CD8-positive, alpha-beta memory T cell (primary cell): ENCODE data around the gene HOXC11. TPM values are rescaled to one million over a fixed set of nuclear protein-coding genes. Genes with fewer than 3 reads are reported as not detected.

Experiments used
- CTCF ChIA-PET: fragments of 350-600 bp; sonication (Branson Sonifier 250); formaldehyde crosslinking; loops from one replicate; lab custom pipeline; 2021; ENCODE audit warnings: antibody characterized with exemption; lab: Charles Lee
- POLR2A ChIA-PET: fragments of 350-600 bp; sonication (Branson Sonifier 250); formaldehyde crosslinking; loops from one replicate; lab custom pipeline; 2021; ENCODE audit warnings: antibody characterized with exemption; lab: Charles Lee
- DNase-seq, 5 donors: peaks; one replicate each; pipeline versions ENCODE4 v3.0.0 to v3.0.0-alpha.2; 2020 to 2022; ENCODE audit warnings: mixed read lengths in 1 of 5
- H3K27ac ChIP-seq: one replicate; pipeline ENCODE4 v1.7.0; 2013; ENCODE audit warnings: low read depth, mild to moderate bottlenecking, low read length, moderate library complexity
- H3K27me3 ChIP-seq: 2 replicates; pipeline ENCODE4 v1.7.0; 2013; ENCODE audit warnings: low read length, mild to moderate bottlenecking; ENCODE audit not compliant: insufficient read depth, poor library complexity, severe bottlenecking
- H3K36me3 ChIP-seq: 2 replicates; pipeline ENCODE4 v1.7.0; 2013; ENCODE audit warnings: mild to moderate bottlenecking, low read length, moderate library complexity; ENCODE audit not compliant: insufficient read depth
- H3K4me1 ChIP-seq: 2 replicates; pipeline ENCODE4 v1.7.0; 2013; ENCODE audit warnings: mild to moderate bottlenecking, low read length, moderate library complexity; ENCODE audit not compliant: insufficient read depth
- H3K4me3 ChIP-seq: 2 replicates; pipeline ENCODE4 v1.7.0; 2013; ENCODE audit warnings: mild to moderate bottlenecking, low read length
- H3K9me3 ChIP-seq: 2 replicates; pipeline ENCODE4 v1.7.0; 2013; ENCODE audit warnings: mild to moderate bottlenecking, low read length
- H3K27ac Mint-ChIP-seq, 8 donors: one replicate each; pipeline ENCODE4 v1.8.0; 2020 to 2021; ENCODE audit warnings: mixed read lengths in 8 of 8, mild to moderate bottlenecking in 6 of 8, inconsistent platforms in 3 of 8, moderate library complexity in 3 of 8
- H3K27me3 Mint-ChIP-seq, 2 donors: one replicate each; pipeline ENCODE4 v1.8.0; 2020 to 2021; ENCODE audit warnings: mixed read lengths in 2 of 2, mild to moderate bottlenecking in 1 of 2, moderate library complexity in 1 of 2
- H3K36me3 Mint-ChIP-seq, 3 donors: one replicate each; pipeline ENCODE4 v1.8.0; 2020 to 2021; ENCODE audit warnings: mixed read lengths in 3 of 3, inconsistent platforms in 1 of 3, mild to moderate bottlenecking in 1 of 3
- H3K4me1 Mint-ChIP-seq, 3 donors: one replicate each; pipeline ENCODE4 v1.8.0; 2020 to 2021; ENCODE audit warnings: mixed read lengths in 3 of 3, inconsistent platforms in 1 of 3, mild to moderate bottlenecking in 1 of 3
- H3K4me3 Mint-ChIP-seq, 7 donors: one replicate each; pipeline ENCODE4 v1.8.0; 2020 to 2021; ENCODE audit warnings: mixed read lengths in 7 of 7, mild to moderate bottlenecking in 6 of 7, moderate library complexity in 4 of 7, inconsistent platforms in 2 of 7
- H3K9me3 Mint-ChIP-seq, 5 donors: one replicate each; pipeline ENCODE4 v1.8.0; 2020 to 2022; ENCODE audit warnings: mixed read lengths in 5 of 5, mild to moderate bottlenecking in 3 of 5, moderate library complexity in 2 of 5, inconsistent platforms in 1 of 5
- polyA plus RNA-seq: library from polyadenylated mRNA; unstranded; fragments of 300-500 nt; fragmentation: Illumina TruSeq; gene quantifications from one replicate; pipeline ENCODE4 v1.2.3, GENCODE V29; 2021
- total RNA-seq, 2 experiments: library from RNA; stranded (reverse); gene quantifications; one replicate each; pipeline ENCODE4 v1.2.3, GENCODE V29; 2021

HOXC11 gene
- total and polyA plus RNA-seq, 3 experiments from 2014 or later = not detected

DNA sequence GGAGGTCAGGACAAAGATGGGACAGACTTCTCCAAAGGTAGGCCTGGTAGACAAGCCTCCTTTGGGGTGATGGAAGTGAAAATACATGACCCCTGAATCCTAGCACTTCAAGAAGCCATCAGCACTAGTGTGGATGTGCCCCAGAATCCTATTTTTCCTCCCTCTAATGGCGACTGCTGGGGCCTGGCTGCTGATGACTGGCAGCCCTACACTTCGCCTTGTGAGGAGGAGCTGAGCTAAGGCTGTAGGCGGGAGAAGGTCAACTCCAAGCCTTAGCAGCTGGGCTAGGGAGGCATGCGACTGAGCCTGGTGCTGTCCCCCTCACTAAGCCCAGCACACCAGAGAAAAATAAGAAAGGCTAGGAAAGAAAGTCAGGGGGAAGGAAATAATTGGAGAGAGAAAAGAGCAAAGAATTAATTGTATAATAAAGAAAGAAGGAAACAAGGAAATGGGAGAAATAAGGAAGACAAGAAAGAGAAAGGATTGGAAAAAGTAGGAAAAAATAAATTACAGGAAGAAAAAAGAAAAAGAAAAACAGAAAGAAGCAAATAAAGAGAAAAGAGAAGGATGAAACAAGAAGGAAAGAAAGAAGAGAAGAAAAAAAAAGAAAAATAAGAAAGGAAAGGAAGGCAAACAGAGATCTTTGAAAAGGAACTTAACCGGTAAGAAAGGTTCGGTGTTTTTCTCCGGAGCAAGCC, 7.3 kb downstream of the HOXC11 start:
- Mint-ChIP-seq H3K4me3 (peak overlapping the region in 1 of 7 donors; percentile 48), H3K27me3 (peaks cover 89 to 95% of the 10 kb centered on the region in 2 donors), H3K36me3 (no peaks in the 10 kb centered on the region), H3K4me1 (peaks cover 20 to 33% (median 23%) of the 10 kb centered on the region in 3 donors), H3K27ac (peak overlapping the region in 2 of 8 donors; percentile 16 to 38), H3K9me3 (peaks cover 0 to 16% (median 3%) of the 10 kb centered on the region in 5 donors)
- H3K27ac ChIP-seq = no peak overlapping the region
- H3K4me1 ChIP-seq = peaks cover 10% of the 10 kb centered on the region
- peaks cover 88% of the 10 kb centered on the region for H3K27me3 ChIP-seq
- ChIA-PET POLR2A (interaction anchor here (1.2 kb wide), 1 partner anchor 10 kb away, joined by 3 read pairs; no protein-coding TSS in a partner anchor), CTCF (interaction anchor here (1.5 kb wide), 1 partner anchor 26 kb away, joined by 3 read pairs; no protein-coding TSS in a partner anchor)
- DNase-seq = no peak
- H3K9me3 ChIP-seq = no peaks in the 10 kb centered on the region
- no peak overlapping the region for H3K4me3 ChIP-seq
- H3K36me3 ChIP-seq = no peaks in the 10 kb centered on the region

DNA sequence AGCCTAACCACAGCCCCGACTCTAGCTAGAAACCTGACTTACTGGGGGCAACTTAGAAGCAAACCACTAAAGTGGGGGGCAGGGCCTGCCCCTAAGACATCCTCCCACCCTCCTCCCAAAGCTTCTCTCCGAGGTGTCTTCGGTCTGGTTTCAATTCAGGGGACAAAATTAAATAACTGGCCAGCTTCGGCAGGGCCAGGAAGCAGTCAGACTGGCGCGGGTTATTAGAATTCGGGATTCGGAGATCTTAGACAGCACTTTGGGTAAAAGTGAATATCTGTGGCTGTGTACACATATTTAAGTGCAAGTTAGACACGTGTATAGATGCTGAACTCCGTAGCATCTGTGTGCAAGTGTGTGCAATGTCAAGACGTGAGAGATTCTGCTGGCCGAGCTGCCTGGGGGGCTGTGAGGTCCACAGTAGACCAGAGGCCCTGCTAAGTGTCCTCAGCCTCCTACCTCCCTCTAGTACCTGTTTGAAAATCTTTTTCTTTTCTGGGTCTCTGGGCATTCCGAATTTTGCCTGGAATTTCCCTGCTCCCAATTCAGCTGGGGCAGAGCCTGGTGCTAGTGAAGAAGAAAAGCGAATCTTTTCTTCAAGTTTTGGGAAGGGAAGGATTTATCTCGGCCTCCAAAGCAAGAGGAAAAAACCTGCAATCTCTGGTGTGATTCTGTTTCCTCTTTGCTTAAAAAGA, 8.0 kb downstream of the HOXC11 start:
- H3K4me1 ChIP-seq = peaks cover 11% of the 10 kb centered on the region
- H3K27ac ChIP-seq = no peak overlapping the region
- no peak for DNase-seq
- Mint-ChIP-seq H3K4me3 (peak overlapping the region in 1 of 7 donors; percentile 48), H3K27me3 (peaks cover 89 to 94% of the 10 kb centered on the region in 2 donors), H3K4me1 (peaks cover 18 to 31% (median 21%) of the 10 kb centered on the region in 3 donors), H3K27ac (peak overlapping the region in 1 of 8 donors; percentile 38), H3K9me3 (peaks cover 0 to 16% (median 0%) of the 10 kb centered on the region in 5 donors), H3K36me3 (no peaks in the 10 kb centered on the region)
- ChIA-PET POLR2A (interaction anchor here (1.2 kb wide), 1 partner anchor 9 kb away, joined by 3 read pairs; no protein-coding TSS in a partner anchor), CTCF (interaction anchor here (1.5 kb wide), 1 partner anchor 25 kb away, joined by 3 read pairs; no protein-coding TSS in a partner anchor)
- H3K4me3 ChIP-seq = no peak overlapping the region
- H3K27me3 ChIP-seq = peaks cover 88% of the 10 kb centered on the region
- H3K9me3 ChIP-seq = no peaks in the 10 kb centered on the region
- H3K36me3 ChIP-seq = no peaks in the 10 kb centered on the region

DNA sequence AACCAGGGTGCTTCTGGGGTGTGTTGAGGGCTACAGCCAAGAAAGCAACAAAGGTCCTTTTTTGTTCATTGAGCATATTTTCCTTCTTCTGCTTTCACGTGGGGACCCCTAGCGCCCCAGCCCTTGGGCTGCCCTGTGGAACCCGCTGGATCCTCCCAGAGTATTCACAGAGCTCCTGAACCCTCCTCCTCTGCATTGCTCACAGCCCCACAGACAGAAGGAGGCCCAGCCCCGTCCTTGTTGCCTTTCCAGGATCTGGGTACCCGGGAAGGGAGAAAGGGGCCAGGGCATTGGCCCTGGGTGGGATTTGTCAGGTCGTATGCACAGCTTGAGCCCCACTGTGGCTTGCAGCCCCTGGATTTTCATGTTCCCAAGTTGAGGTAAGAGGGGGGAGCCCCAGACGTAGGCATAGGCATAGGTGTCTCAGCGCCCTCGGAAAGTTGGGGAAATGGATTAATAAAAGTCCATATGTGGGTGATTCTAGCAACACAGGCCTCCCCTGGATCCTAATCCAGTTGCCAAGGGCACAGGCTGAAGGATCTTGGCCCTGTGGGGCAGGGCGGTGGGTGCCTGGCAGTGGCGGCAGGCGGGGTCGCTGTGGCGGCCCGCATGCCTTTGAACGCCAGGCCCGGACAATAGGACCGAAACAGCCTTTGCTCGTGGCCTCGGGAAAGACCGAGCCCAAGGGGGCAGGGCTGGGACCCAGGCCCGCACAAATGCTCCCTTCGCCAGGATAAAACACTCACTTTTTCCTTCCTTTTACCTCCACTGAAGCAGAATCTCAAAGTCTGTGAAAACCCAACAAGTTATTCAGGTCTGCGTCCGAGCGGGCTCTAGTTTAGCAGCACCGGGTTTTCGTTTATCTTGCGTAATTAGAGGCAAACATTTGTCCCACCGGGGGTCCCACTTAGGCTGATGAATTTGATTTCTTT, 9.0 kb downstream of the HOXC11 start:
- H3K36me3 Mint-ChIP-seq = no peaks in the 10 kb centered on the region
- peaks cover 87 to 94% of the 10 kb centered on the region in 2 donors for H3K27me3 Mint-ChIP-seq
- H3K27ac ChIP-seq = no peak overlapping the region
- ChIA-PET CTCF (interaction anchor here (1.5 kb wide), 1 partner anchor 24 kb away, joined by 3 read pairs; no protein-coding TSS in a partner anchor), POLR2A (no interaction called here)
- H3K9me3 ChIP-seq = no peaks in the 10 kb centered on the region
- no peak for DNase-seq
- no peaks in the 10 kb centered on the region for H3K36me3 ChIP-seq
- peaks cover 16% of the 10 kb centered on the region for H3K4me1 ChIP-seq
- peak overlapping the region in 2 of 8 donors; percentile 26 to 77 for H3K27ac Mint-ChIP-seq
- peaks cover 0 to 14% (median 0%) of the 10 kb centered on the region in 5 donors for H3K9me3 Mint-ChIP-seq
- no peak overlapping the region for H3K4me3 ChIP-seq
- peak overlapping the region in 1 of 7 donors; percentile 54 for H3K4me3 Mint-ChIP-seq
- H3K27me3 ChIP-seq = peaks cover 87% of the 10 kb centered on the region
- H3K4me1 Mint-ChIP-seq = peaks cover 24 to 40% (median 26%) of the 10 kb centered on the region in 3 donors

DNA sequence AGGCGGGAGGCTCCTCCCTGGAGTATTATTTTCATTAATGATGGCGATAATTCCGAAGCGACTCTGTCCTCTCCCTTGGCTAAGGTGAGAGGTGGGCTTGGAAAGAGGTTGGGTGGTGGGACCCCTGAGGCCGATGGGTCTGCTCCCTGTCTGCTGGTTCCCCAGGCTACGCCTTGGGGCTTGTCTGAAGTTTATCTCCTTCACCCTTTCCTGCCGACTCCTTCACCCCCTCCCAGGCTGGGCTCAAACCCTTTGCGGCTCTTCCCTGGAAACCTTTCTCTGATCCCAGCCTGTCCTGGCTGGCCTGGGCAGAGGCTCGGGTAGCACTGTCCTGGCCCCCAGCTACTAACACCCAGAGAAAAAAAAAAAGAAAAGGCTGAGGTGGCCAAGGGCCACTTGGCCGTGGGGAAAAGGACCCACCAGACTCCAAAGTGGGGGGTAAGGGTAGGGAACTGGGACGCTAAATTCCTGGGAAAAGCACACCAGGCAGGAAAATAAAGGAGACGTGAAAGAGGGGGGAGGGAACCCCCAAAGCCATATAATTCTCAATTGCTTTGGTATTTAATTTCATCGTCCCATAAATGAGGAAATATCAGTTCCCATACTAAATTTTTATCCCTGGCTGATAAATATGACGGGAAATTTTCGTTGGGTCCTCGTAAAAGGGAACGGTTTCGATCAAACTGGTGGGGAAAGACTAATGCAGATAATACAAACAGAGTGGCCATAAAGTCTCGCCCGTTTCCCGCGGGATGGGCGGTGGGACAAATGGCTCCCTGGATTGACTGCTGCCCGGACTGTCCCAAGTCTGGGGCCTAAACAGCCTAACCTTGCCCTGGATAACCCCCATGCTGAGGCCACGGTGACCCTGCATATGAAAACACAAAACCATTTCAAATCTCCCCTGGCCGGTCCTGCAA, 10.0 kb downstream of the HOXC11 start:
- Histone ChIP-seq H3K9me3 (no peaks in the 10 kb centered on the region), H3K27ac (no peak overlapping the region), H3K36me3 (no peaks in the 10 kb centered on the region), H3K4me1 (peaks cover 16% of the 10 kb centered on the region), H3K4me3 (no peak overlapping the region), H3K27me3 (peaks cover 87% of the 10 kb centered on the region)
- H3K9me3 Mint-ChIP-seq = peaks cover 0 to 11% (median 0%) of the 10 kb centered on the region in 5 donors
- CTCF ChIA-PET = no interaction called here
- DNase-seq = no peak
- H3K4me3 Mint-ChIP-seq = peak overlapping the region in 5 of 7 donors; percentile 6 to 72 (median 21)
- peak overlapping the region in 3 of 8 donors; percentile 54 to 77 (median 62) for H3K27ac Mint-ChIP-seq
- no peaks in the 10 kb centered on the region for H3K36me3 Mint-ChIP-seq
- H3K4me1 Mint-ChIP-seq = peaks cover 25 to 37% (median 26%) of the 10 kb centered on the region in 3 donors
- POLR2A ChIA-PET = no interaction called here
- peaks cover 88 to 94% of the 10 kb centered on the region in 2 donors for H3K27me3 Mint-ChIP-seq

DNA sequence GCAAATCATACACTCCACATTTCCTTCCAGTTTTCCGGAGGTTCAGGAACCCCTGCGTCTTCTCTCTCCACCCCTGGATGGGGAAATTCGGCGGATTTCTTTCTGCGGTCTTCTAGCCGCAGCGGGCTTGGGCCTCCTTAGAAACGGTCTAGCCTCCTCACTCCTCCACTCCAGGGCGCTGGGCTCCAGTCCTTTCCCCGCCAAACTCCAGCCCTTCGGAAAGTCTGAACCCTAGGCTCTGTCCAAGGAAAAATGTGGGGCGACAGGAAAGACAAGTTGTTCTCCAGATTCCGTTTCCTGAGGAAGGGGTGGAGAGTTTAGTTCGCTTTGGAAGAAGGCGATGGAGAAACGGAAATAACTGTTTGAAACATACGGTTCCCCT, 10.6 kb downstream of the HOXC11 start:
- Mint-ChIP-seq H3K4me1 (peaks cover 22 to 35% (median 25%) of the 10 kb centered on the region in 3 donors), H3K27me3 (peaks cover 93 to 94% of the 10 kb centered on the region in 2 donors), H3K9me3 (peaks cover 0 to 11% (median 0%) of the 10 kb centered on the region in 5 donors), H3K27ac (peak overlapping the region in 2 of 8 donors; percentile 62 to 77), H3K36me3 (no peaks in the 10 kb centered on the region), H3K4me3 (peak overlapping the region in 4 of 7 donors; percentile 4 to 72 (median 34))
- Histone ChIP-seq H3K27me3 (peaks cover 89% of the 10 kb centered on the region), H3K4me1 (peaks cover 16% of the 10 kb centered on the region), H3K36me3 (no peaks in the 10 kb centered on the region), H3K9me3 (no peaks in the 10 kb centered on the region), H3K27ac (no peak overlapping the region), H3K4me3 (no peak overlapping the region)
- CTCF ChIA-PET = no interaction called here
- POLR2A ChIA-PET = no interaction called here
- no peak for DNase-seq

DNA sequence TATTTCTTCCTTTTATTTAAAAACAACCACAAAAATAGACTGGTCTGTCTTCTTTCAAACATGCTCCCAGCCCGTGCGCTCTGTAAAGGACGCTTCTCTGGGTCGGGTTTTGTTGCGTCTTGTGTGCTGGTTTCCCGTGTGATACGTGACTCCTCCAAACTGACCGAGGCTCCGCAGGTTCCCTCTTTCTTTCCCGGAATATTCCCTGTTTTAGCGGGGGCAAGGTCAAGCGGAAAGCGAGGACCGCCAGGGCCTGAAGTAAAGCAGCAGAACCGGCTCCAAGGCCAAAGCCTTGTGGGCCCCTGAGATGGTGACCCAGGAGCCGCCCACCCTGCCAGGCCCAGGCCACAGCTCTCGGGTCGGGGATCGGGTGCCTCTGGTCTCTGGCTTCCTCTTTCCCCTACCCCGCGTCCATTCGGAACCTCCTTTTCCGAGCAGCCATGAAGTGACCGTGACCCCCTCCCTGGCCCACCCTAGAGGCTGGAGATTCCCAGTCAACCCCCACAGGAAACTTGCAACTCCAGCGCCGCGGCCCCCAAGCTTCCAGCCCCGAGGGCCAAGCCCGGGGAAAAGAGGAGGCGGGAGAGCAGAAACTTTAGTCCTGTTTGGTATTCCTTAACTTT, 11.1 kb downstream of the HOXC11 start:
- H3K27me3 Mint-ChIP-seq = peaks cover 93 to 94% of the 10 kb centered on the region in 2 donors
- CTCF ChIA-PET = interaction anchor here (0.6 to 2.8 kb wide), 4 partner anchors 20 to 227 kb away, joined by 3 to 12 read pairs (median 3); no protein-coding TSS in a partner anchor

More for the DNA sequence above, 11.1 kb downstream of the HOXC11 start:
- Histone ChIP-seq H3K27ac (no peak overlapping the region), H3K4me3 (no peak overlapping the region), H3K36me3 (no peaks in the 10 kb centered on the region), H3K27me3 (peaks cover 89% of the 10 kb centered on the region), H3K4me1 (peaks cover 20% of the 10 kb centered on the region), H3K9me3 (no peaks in the 10 kb centered on the region)
- Mint-ChIP-seq H3K4me1 (peaks cover 26 to 36% (median 29%) of the 10 kb centered on the region in 3 donors), H3K36me3 (no peaks in the 10 kb centered on the region), H3K27ac (peak overlapping the region in 2 of 8 donors; percentile 18 to 77), H3K4me3 (peak overlapping the region in 3 of 7 donors; percentile 40 to 56 (median 45)), H3K9me3 (peaks cover 0 to 11% (median 0%) of the 10 kb centered on the region in 5 donors)
- POLR2A ChIA-PET = no interaction called here
- no peak for DNase-seq
